Measurements from ENCODE around the gene SCO2. TPM values are rescaled to one million over a fixed set of nuclear protein-coding genes. Genes with fewer than 3 reads are reported as not detected.

SCO2 gene
- total RNA-seq, 2 donors from 2014 or later = 3.5 to 4.5 TPM

- H3K27ac ChIP-seq = no peak overlapping the region
- no peaks in the 10 kb centered on the region for H3K4me1 ChIP-seq (ENCODE audit: control insufficient read depth in 1 of 2, low read depth in 2 of 2)
- ATAC-seq (ENCODE audit: insufficient number of reproducible peaks, low FRiP score, low read depth) = no peak
- peaks cover 58% of the 10 kb centered on the region for H3K36me3 ChIP-seq
- TF ChIP-seq CTCF (IDR thresholded peaks at IDR 0.05) = no peak
- no peaks in the 10 kb centered on the region for H3K9me3 ChIP-seq
- H3K4me3 ChIP-seq = no peak overlapping the region
- DNase-seq (ENCODE audit: low spot score) = no peak
- H3K27me3 ChIP-seq (replicated peaks; ENCODE audit: insufficient read depth) = no peaks in the 10 kb centered on the region
Observed at GRCh38 chr22:50518606-50519005, 6.8 kb downstream of the SCO2 start.

- no peak for ATAC-seq (ENCODE audit: insufficient number of reproducible peaks, low FRiP score, low read depth)
- Histone ChIP-seq H3K9me3 (no peaks in the 10 kb centered on the region), H3K27me3 (replicated peaks; ENCODE audit: insufficient read depth) (no peaks in the 10 kb centered on the region), H3K36me3 (peaks cover 52% of the 10 kb centered on the region), H3K27ac (no peak overlapping the region), H3K4me3 (no peak overlapping the region), H3K4me1 (ENCODE audit: control insufficient read depth in 1 of 2, low read depth in 2 of 2) (no peaks in the 10 kb centered on the region)
- no peak for TF ChIP-seq CTCF (IDR thresholded peaks at IDR 0.05)
- no peak for DNase-seq (ENCODE audit: low spot score)
Observed at GRCh38 chr22:50517495-50518260, 7.7 kb downstream of the SCO2 start.

GRCh38 chr22:50516891-50517290, 8.5 kb downstream of the SCO2 start:
- Histone ChIP-seq H3K27ac (no peak overlapping the region), H3K4me1 (ENCODE audit: control insufficient read depth in 1 of 2, low read depth in 2 of 2) (no peaks in the 10 kb centered on the region), H3K27me3 (replicated peaks; ENCODE audit: insufficient read depth) (no peaks in the 10 kb centered on the region), H3K9me3 (no peaks in the 10 kb centered on the region), H3K36me3 (peaks cover 47% of the 10 kb centered on the region), H3K4me3 (no peak overlapping the region)
- ATAC-seq (ENCODE audit: insufficient number of reproducible peaks, low FRiP score, low read depth) (no peak), DNase-seq (ENCODE audit: low spot score) (no peak)
- no peak for TF ChIP-seq CTCF (IDR thresholded peaks at IDR 0.05)

- ATAC-seq (ENCODE audit: insufficient number of reproducible peaks, low FRiP score, low read depth) (no peak), DNase-seq (ENCODE audit: low spot score) (no peak)
- Histone ChIP-seq H3K4me3 (no peak overlapping the region), H3K36me3 (peaks cover 39% of the 10 kb centered on the region), H3K4me1 (ENCODE audit: control insufficient read depth in 1 of 2, low read depth in 2 of 2) (no peaks in the 10 kb centered on the region), H3K27me3 (replicated peaks; ENCODE audit: insufficient read depth) (no peaks in the 10 kb centered on the region), H3K27ac (no peak overlapping the region), H3K9me3 (no peaks in the 10 kb centered on the region)
- no peak for TF ChIP-seq CTCF (IDR thresholded peaks at IDR 0.05)
Observed at GRCh38 chr22:50516068-50516467, 9.3 kb downstream of the SCO2 start.

- peaks cover 16% of the 10 kb centered on the region for H3K36me3 ChIP-seq
- DNase-seq (ENCODE audit: low spot score) (no peak), ATAC-seq (ENCODE audit: insufficient number of reproducible peaks, low FRiP score, low read depth) (no peak)
- H3K4me3 ChIP-seq = no peak overlapping the region
- no peak overlapping the region for H3K27ac ChIP-seq
- no peaks in the 10 kb centered on the region for H3K9me3 ChIP-seq
- TF ChIP-seq CTCF (IDR thresholded peaks at IDR 0.05) = no peak
- H3K27me3 ChIP-seq (replicated peaks; ENCODE audit: insufficient read depth) = no peaks in the 10 kb centered on the region
- peaks cover 9 to 11% of the 10 kb centered on the region in 2 donors for H3K4me1 ChIP-seq (ENCODE audit: control insufficient read depth in 1 of 2, low read depth in 2 of 2)
Observed at GRCh38 chr22:50513175-50513574, 12.2 kb downstream of the SCO2 start.
